GM21723 (cell line): ENCODE results near the gene FPR1.

Experiments
- ATAC-seq: cut with Tn5 transposase; IDR thresholded peaks from one replicate; pipeline ENCODE4 v1.9.1; 2021; ENCODE audit warnings: mild to moderate bottlenecking, moderate library complexity; ENCODE audit not compliant: unreplicated experiment

FPR1 gene, protein sequence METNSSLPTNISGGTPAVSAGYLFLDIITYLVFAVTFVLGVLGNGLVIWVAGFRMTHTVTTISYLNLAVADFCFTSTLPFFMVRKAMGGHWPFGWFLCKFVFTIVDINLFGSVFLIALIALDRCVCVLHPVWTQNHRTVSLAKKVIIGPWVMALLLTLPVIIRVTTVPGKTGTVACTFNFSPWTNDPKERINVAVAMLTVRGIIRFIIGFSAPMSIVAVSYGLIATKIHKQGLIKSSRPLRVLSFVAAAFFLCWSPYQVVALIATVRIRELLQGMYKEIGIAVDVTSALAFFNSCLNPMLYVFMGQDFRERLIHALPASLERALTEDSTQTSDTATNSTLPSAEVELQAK

DNA sequence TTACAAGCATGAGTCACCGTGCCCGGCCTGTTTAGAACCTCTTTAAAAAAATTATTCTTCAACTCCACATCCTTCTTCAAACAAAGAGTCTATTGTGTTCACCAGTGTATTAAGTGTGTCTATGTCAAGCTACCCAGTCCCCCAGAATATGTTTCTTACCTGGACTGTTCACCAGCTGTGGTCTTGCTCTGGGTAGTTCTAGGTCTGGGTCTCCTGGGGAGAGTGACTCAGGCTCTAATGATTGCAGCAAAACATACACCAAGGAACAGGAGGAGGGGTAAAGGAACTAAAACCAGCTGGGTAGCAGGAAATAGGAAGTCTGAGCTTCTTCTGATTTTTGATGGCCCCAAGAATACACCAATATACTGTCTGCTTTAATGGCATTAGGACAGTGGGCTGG lies at the start of gene FPR1:
FPR1 (minus strand) TSS at position 224 of the 400 bp plus-strand sequence. CDS start 4,884 bp downstream, outside the sequence.
- ATAC-seq, result no peak

DNA sequence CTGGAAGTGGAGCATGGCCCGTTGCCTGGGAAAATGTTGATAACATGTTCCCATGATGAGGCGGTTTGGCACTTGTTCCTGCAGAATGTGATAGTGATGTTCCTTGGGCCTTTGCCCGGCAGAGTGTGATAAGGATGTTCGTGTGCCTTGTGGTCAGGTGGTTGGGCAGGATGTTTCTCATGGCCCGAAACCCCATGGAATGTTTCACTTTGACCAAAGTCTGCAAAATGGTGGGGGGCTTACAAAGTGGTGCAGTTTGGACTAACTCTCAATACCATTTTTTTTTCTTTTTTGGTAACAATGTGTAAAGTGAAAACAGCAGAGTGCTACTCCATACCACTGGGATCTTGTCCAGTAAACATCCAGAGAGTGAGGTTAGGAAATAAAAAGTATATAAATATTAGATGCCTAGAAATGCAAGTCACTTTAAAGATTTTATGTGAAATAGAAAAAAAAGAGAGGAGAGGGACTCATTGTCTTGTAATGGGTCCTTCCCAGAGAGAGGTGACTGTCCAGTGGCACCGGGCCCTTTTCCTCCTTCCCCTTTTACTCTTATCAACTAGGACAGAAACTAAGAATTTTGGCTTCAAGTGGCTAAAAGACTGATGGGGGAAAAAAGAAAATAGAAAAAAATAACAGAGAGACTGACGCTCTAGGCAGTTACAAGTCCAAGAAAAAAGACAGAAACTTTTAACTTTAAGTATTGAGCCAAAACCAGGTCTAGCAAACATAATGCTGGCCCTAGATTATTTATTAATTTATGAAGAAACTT lies 49.0 kb upstream of the FPR1 start:
- ATAC-seq, result no peak

DNA sequence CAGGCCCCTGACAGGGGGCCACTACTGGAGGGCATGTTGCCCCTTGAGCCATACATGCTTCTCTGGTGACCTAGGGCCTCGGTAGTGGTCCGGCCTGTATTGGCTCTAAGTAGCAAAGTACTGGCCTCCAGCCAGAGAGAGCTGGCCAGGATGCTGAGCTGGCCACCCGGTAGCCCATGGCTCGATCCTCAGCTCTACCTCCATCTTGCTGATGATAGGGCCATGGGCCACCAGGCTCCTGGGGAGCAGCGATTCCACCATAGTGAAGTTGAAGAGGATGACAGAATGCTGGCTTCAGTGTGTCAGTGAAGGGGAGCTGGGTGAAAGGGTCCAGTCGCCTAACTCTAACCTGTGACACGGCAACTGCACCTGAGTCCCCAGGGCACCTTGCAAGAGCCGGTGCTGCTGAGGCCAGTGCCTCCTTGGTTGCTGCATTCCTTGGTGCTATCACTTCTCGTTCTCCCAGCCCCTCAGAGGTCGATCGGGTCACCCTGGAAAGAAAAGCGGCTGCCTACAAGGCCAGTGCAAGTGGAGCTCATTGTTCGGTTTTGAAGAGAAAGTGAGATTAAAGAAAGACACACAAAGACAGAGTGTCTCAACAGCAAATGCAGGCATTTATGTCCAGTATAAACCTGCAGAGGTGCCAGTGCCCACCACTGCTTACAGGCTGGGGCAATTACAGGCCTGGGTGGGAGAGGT lies 48.2 kb upstream of the FPR1 start:
- ATAC-seq, result no peak

DNA sequence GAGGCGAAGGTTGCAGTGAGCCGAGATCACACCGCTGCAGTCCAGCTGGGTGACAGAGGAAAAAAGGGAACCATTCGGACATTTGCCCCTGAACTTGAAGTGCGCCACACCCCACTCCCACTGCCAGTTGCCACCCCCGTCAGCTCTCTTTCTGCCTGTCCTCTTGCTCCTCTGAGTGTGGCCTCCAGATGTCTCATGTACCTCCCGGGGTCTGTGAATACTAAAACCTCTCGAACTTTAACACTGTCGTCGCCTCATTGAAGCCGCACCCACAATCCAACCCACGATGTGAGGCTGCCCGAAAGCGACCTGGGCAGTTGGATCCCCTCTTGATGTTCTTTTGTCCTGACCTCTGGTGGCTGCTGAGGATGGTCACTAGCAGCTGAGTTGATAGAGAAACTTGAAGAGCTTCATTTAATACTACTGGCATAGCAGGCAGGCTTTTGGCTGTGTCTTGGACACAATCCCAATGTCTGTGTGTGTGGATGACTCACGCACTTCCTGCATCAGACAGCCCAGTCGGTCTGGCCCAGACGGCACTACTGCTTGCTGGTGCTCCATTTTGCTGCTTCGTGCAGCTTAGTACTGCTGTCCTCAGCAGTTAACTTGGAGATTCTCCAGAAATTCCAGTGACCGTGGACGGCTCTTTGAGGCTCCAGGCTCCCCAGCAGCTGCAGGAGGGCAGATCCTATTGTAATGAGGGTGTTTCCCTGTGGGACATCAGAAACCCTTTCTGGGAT lies 47.5 kb upstream of the FPR1 start:
- no peak for ATAC-seq

DNA sequence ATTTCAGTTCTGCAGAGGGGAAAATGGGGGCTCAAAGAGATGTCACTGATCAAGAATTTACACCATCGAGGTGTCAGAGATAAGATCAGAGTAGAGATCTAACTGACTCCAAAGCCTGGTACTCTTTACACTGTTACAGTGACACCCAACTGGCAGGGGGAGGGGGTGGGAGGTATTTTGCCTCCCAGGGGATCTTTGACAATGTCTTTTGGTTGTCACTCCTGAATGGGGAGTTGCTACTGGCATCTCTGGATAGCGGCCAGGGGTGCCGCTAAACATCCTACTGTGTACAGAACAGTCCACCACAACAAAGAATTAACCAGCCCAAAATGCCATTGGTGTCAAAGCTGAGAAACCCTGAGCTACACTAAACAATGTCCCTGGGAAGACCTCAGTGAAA lies 46.4 kb upstream of the FPR1 start:
- no peak for ATAC-seq

DNA sequence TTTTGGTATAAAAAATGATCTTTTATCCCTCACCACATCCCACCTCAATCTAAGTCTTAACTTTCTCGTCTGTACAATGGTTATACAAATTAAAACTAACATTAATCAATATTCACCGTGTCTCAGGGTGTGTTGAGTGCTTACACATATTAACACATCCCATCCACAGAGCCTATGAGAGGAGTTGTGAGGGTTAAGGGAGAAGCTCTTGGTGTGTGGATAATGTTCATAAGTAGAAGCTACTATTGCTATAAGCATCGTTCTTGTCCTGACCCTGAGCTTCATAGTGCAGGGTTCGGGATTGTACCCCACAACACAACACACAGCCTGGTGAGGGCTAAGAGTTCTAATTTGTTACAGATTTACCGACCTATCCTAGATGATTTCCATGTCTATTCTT lies 45.8 kb upstream of the FPR1 start:
- no peak for ATAC-seq

DNA sequence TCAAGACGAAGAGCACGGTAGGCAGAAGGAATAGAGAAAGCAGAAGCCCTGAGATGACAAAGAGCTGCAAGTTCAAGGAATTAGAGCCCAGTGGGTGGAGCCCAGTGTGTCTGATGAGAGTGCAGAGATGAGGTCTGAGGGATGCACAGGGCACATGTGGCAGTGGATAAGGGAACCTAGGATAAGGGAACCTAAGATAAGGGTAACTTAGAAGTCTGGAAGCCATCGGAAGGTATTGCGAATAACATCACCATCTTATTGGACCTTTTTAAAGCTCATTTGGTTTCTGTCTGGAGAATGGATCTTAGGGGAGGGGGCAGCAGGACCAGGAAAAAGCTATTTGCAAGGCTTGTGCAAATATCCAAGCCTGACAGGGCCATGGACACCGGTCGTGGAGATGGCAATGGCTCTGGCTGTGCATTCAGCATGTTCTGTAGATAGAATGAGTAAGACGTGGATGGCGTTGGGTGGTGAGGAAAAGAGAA lies 44.6 kb upstream of the FPR1 start:
- ATAC-seq, result no peak

DNA sequence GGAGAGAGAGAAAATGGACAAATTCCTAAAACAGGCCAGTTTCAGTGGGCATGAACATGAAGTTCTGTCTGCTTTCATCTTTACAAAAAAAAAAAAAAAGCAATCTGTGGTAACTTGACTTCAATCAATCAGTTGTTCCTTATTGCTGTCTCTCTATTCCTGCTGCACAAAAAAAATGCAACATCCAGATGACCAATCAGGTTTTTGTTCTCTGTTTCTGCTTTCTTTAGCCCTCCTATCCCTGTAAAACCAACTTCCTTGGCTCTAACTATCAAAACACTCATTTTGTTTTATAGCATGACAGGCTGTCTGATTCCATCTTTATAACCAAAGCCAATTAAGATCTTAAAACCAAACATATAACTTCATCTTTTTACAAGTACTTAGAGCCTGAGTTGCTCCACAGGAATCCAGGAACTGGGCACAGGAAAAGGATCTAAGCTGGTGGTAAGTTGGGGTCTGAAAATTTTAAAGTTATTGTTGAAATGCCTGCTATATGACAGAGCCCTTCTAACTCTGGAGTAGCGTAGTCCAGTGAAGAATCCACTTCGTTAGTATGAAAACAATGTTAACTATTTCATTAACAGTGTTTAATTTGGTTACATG lies 43.3 kb upstream of the FPR1 start, which contains the start of gene FPR3:
FPR3 (plus strand) TSS at position 273 of the 606 bp plus-strand sequence. CDS start 28,592 bp downstream, outside the sequence.
- ATAC-seq, result no peak

DNA sequence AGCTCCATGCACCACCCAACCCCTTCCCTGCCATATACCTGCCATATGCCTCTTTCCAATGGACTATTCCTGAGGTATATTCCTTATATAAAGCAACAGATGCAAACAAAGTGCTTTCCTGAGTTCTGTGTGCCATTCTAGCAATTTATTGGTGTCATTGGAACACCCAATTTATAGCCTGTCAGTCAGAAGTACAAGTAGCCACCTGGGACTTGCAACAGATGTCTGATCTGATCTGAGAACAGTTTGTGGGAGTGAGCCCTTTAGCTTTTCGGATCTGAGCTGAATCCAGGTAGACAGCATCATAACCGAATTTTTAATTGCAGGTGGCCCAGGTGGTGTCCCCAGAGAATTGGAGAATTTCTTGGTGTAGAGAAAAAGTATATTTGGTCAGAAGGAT lies 42.3 kb upstream of the FPR1 start:
- ATAC-seq, result no peak

DNA sequence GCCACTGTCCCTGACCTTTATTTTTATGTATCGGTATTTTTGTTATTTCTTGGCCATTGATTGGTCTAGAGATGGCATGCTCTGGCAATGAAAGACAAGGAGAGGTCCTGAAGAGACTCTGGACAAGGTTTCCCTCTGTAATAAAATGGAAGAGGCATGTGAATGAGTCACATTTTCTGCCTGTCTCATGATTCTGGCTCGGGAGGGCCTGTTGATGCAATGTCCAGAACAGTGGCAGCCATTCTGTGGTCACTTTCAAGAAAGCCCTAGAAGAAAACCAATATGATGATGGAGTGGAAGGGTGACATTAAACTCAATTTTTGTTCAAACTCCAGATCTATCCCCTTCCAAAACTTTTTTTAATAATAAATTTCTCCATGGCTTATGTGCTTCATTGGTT lies 41.3 kb upstream of the FPR1 start:
- no peak for ATAC-seq

DNA sequence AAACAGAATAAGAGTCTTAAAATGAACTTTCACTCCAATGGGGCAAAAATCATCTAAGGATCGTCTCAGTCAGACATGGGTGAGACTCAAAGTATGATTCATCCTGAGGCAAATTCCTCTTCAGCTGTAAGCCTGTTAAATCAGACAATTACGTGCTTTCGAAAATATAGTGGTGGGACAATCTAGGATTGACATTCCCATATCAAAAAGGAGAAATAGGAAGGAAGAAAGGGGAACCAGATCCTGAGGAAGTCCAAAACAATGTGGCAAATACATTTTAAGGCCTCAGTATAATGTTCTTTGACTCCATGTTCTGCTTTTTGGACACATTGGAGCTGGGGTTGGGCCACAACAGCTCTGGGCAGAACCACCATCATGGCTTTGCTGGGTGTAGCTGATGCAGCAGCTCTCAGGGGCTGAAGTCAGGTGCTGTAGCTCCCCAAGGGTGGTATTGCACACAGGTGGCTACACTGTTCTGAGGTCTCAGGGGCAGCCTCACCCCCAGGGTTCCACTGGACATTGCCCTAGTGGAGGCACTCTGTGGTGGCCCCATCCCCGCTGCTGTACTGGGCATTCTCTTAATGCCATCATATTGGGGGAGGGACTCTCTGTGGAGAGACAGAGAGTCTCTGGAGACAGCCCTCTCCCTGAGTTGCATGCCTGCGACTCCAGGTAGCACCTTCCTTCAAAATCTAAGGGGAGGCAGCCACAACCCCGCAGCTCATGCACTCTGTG lies 37.5 kb upstream of the FPR1 start:
- no peak for ATAC-seq

DNA sequence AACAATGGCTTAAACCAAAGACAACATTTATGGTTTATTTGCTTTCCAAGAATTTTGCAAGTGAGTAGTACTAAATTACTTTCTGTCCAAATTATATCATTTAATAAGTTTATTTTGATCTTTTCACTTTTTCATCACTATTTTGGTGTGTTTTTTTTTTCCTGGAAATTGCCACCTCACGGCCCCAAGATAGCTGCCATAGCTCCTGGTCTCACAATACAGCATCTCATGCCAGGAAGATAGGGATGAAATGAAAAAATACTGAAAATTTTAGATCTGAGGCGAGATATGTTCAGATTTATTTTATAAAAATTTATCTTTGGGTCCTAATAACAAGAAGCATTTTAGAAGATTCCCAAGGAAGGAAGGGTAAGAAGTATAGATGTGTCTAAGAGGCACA lies 36.4 kb upstream of the FPR1 start:
- ATAC-seq, result no peak

DNA sequence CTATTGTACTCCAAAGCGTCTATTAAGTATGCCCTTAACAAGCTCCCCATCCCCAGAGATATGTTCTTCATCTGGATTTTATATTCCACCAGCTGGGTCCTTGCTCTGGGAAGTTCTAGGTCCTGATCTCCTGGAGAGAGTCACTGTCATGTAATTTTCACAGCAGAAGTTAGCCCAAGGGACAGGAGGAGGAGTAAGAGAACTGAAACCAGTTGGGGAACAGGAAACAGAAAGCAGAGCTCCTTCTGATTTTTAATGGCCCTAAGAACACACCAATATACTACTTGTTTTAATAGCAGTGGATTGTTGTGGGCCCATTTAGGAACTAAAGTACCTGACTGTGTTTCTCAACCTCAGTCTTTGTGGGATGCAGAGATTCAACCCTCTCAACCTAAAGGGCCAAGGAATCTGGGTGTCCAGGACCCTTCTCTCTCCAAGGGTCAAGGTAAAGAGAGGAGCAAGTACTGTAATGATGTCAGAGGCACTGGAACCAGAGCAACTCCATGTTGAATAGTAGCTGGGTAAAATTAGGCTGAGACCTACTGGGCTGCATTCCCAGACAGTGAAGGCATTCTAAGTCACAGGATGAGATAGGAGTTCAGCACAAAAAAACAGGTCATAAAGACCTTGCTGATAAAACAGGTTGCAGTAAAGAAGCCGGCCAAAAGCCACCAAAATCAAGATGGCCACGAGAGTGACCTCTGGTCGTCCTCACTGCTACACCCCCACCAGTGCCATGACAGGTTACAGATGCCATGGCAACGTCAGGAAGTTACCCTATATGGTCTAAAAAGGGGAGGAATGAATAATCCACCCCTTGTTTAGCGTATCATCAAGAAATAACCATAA lies 35.2 kb upstream of the FPR1 start:
- no peak for ATAC-seq

DNA sequence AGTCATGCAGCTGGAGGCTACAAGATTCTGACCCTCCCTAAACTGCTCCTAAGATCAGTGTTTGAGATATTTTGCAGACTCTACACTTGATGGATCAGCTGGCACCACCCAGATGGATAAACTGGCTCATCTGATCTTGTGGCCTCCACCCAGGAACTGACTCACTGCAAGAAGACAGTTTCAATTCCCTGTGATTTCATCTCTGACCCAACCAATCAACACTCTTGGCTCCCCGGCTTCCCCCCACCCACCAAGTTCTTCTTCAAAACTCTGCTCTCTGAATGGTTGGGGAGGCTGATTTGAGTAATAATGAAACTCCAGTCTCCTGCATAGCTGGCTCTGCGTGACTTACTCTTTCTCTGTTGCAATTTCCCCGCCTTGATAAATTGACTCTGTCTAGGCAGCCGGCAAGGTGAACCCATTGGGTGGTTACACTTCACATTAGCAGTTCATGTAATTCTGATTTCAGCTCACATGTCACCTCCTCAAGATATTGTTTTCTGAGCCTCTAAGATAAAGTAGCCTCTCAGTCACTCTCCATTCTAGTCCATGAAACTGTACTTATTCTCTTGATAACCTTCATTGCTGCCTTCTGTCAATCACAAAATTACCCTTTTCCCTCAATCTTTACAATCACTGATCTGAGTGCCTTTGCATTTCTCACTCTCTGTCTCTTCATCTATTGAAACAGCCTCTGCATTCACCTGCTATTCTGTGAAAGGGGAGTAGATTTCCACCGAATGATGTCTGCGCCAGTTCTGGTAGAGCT lies 33.4 kb upstream of the FPR1 start:
- ATAC-seq, result no peak

DNA sequence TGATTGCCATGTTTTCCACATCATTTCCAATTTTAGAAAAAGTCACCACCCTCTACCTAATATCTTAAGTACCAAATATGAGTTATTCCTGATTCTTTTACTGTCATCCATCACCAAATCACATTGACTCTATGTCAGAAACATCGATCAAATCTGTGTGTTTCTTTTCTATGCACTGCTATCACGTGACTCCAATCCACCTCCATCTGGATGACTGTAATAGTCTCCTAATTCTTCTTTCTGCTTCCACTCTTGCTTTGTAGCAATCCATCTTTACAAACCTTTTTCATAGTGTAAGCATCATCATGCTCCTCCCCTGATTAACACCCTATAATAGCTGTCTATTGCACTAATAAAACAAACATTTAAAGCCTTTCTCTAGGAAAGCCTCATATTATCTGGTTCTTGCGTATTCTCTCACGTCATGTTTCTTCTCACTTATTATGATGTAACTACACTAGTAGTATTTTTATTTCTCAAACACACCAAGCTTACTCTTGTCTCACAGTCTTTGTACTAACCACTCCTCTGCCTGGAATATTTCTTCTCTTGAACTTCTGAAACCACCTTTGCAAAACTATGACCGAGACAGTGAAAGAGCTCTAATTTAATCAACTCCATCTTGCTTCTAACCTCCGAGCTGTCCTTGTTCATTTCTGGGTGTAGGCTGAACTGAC lies 32.6 kb upstream of the FPR1 start:
- no peak for ATAC-seq

DNA sequence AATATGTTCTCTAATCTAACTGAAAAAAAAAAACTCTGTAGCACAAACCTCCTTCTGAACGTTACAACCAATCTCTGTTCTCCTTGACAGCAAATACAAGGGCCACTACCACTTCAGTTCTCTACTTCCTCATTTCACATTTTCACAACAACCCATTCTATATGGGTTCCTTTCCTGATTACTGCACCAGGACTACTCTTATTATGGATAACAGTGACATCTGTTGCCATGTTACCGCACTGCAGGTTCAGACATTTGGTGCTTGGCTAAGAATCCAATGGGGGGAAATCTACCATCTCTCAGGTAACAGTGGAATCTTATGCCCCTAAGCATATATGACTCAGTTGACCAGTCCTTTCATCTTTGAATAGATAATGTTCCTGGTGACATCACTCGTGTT lies 31.7 kb upstream of the FPR1 start:
- ATAC-seq, result no peak

DNA sequence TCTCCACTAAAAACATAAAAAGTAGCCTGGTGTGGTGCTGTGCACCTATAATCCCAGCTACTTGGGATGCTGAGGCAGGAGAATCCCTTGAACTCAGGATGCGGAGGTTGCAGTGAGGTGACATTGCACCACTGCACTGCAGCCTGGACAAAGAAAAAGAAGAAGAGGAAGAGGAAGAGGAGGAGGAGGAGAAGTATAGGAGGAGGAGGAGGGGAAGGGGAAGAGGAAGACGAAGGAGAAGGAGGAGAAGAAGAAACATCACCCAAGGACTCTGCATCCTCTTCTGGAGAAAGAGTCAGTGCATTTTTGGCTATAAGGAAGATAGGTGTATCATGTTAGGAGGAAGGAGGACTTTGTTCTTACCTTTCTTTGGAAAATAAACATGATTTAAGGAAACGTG lies 30.3 kb upstream of the FPR1 start:
- no peak for ATAC-seq

DNA sequence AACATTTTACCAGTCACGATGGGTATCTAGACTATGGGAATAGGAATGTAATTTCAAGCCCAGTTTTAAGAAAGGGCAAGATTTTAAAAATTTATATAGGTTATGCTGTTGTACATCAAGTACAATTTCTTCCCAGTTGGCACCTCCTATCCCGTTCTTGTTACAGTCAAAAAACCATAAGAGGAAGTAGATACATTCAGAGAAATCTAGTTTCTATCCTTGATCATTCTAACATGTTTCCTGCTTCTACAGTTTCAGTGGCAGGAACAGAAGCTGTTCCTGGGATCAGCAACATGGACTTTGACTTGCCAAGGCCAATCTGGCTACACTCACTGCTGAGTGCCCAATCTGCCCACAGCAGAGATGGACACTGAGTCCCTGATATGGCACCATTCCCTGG lies 28.6 kb upstream of the FPR1 start:
- ATAC-seq, result no peak
